H9 (cell line): ENCODE results near the gene HIC1. TPM values are rescaled to one million over a fixed set of nuclear protein-coding genes. Genes with fewer than 3 reads are reported as not detected.

Experiments used
- DNase-seq: peaks from one replicate; pipeline ENCODE4 v3.0.0-alpha.2; 2017
- H2AFZ ChIP-seq: one replicate; pipeline ENCODE4 v1.6.1; 2013; ENCODE audit warnings: mild to moderate bottlenecking, low read length, control low read depth, moderate library complexity
- H2AK5ac ChIP-seq: 2 replicates; pipeline ENCODE4 v1.6.1; 2013; ENCODE audit warnings: low read length, control low read depth, mixed read lengths; ENCODE audit not compliant: insufficient read length
- H2BK120ac ChIP-seq: one replicate; pipeline ENCODE4 v1.6.1; 2013; ENCODE audit warnings: low read depth, mild to moderate bottlenecking, low read length, control low read depth, inconsistent platforms; ENCODE audit not compliant: poor library complexity, severe bottlenecking
- H2BK12ac ChIP-seq: 2 replicates; pipeline ENCODE4 v1.6.1; 2013; ENCODE audit warnings: low read length, control low read depth, mixed read lengths, low read depth; ENCODE audit not compliant: insufficient read length
- H2BK15ac ChIP-seq: 2 replicates; pipeline ENCODE4 v1.6.1; 2013; ENCODE audit warnings: low read depth, low read length, control low read depth
- H2BK20ac ChIP-seq: one replicate; pipeline ENCODE4 v1.6.1; 2013; ENCODE audit warnings: low read depth, mild to moderate bottlenecking, low read length, control low read depth, inconsistent platforms; ENCODE audit not compliant: poor library complexity, severe bottlenecking
- H2BK5ac ChIP-seq: 2 replicates; pipeline ENCODE4 v1.6.1; 2013; ENCODE audit warnings: low read length, control low read depth, mixed read lengths; ENCODE audit not compliant: insufficient read length
- H3K14ac ChIP-seq: 2 replicates; pipeline ENCODE4 v1.6.1; 2013; ENCODE audit warnings: low read length, control low read depth; ENCODE audit not compliant: insufficient read depth
- H3K18ac ChIP-seq: 2 replicates; pipeline ENCODE4 v1.6.1; 2013; ENCODE audit warnings: low read depth, mild to moderate bottlenecking, mixed read lengths, low read length, control low read depth; ENCODE audit not compliant: insufficient read length
- H3K23ac ChIP-seq: 2 replicates; pipeline ENCODE4 v1.6.1; 2013; ENCODE audit warnings: low read length, control low read depth, mixed read lengths, low read depth; ENCODE audit not compliant: insufficient read length
- H3K23me2 ChIP-seq: 2 replicates; pipeline ENCODE4 v1.6.1; 2013; ENCODE audit warnings: low read depth, mild to moderate bottlenecking, mixed read lengths, low read length, control low read depth; ENCODE audit not compliant: insufficient read length, poor library complexity, severe bottlenecking
- H3K27ac ChIP-seq: 2 replicates; pipeline ENCODE4 v1.5.1; 2013; ENCODE audit warnings: low read length, control low read depth, mixed read lengths, low read depth; ENCODE audit not compliant: insufficient read length
- H3K27me3 ChIP-seq: 2 replicates; pipeline ENCODE4 v1.6.1; 2013; ENCODE audit warnings: low read length, control low read depth, inconsistent platforms; ENCODE audit not compliant: insufficient read depth
- H3K4ac ChIP-seq: 2 replicates; pipeline ENCODE4 v1.6.1; 2013; ENCODE audit warnings: low read depth, mild to moderate bottlenecking, control low read depth, inconsistent platforms, low read length, moderate library complexity
- H3K4me1 ChIP-seq: 2 replicates; pipeline ENCODE4 v1.6.1; 2013; ENCODE audit warnings: low read length, control low read depth, inconsistent platforms; ENCODE audit not compliant: insufficient read depth
- H3K4me2 ChIP-seq: 2 replicates; pipeline ENCODE4 v1.6.1; 2013; ENCODE audit warnings: low read length, control low read depth, mixed read lengths; ENCODE audit not compliant: insufficient read length, insufficient read depth
- H3K56ac ChIP-seq: 2 replicates; pipeline ENCODE4 v1.6.1; 2013; ENCODE audit warnings: low read depth, mild to moderate bottlenecking, mixed read lengths, low read length, control low read depth; ENCODE audit not compliant: insufficient read length
- H3K79me1 ChIP-seq: 2 replicates; pipeline ENCODE4 v1.6.1; 2013; ENCODE audit warnings: low read depth, mild to moderate bottlenecking, moderate library complexity, low read length, control low read depth, inconsistent platforms; ENCODE audit not compliant: insufficient read depth, poor library complexity, severe bottlenecking
- H3K79me2 ChIP-seq: 2 replicates; pipeline ENCODE4 v1.6.1; 2013; ENCODE audit warnings: low read length, control low read depth, inconsistent platforms; ENCODE audit not compliant: insufficient read depth
- H3K9ac ChIP-seq: 2 replicates; pipeline ENCODE4 v1.6.1; 2013; ENCODE audit warnings: low read length, control low read depth, mixed read lengths; ENCODE audit not compliant: insufficient read length; ENCODE audit errors: extremely low read depth
- H3K9me3 ChIP-seq: one replicate; pipeline ENCODE4 v1.6.1; 2013; ENCODE audit warnings: low read depth, low read length, inconsistent platforms; ENCODE audit not compliant: control insufficient read depth
- H3T11ph ChIP-seq: one replicate; pipeline ENCODE4 v1.6.1; 2013; ENCODE audit warnings: mild to moderate bottlenecking, low read length, control low read depth, inconsistent platforms
- H4K20me1 ChIP-seq: one replicate; pipeline ENCODE4 v1.6.1; 2013; ENCODE audit not compliant: control insufficient read depth, insufficient read length, insufficient read depth
- H4K5ac ChIP-seq: 2 replicates; pipeline ENCODE4 v1.6.1; 2013; ENCODE audit warnings: low read depth, mild to moderate bottlenecking, mixed read lengths, low read length, control low read depth; ENCODE audit not compliant: insufficient read length
- H4K8ac ChIP-seq: replicated peaks from 2 replicates; pipeline ENCODE4 v1.6.1; 2013; ENCODE audit warnings: low read length, control low read depth, mixed read lengths, low read depth; ENCODE audit not compliant: insufficient read length
- H4K91ac ChIP-seq: 2 replicates; pipeline ENCODE4 v1.6.1; 2013; ENCODE audit warnings: low read depth, mild to moderate bottlenecking, moderate library complexity, mixed read lengths, low read length, control low read depth; ENCODE audit not compliant: insufficient read length
- H3K27ac Mint-ChIP-seq, 3 experiments: 2 replicates in 2 of 3; 3 replicates in 1 of 3; pipeline ENCODE4 v1.8.0; 2020 to 2021; ENCODE audit warnings: mixed read lengths in 3 of 3, mild to moderate bottlenecking in 1 of 3, moderate library complexity in 1 of 3
- H3K27me3 Mint-ChIP-seq: 2 replicates; pipeline ENCODE4 v1.8.0; 2021; ENCODE audit warnings: low read depth, mild to moderate bottlenecking, moderate library complexity, mixed read lengths
- H3K36me3 Mint-ChIP-seq, 3 experiments: 2 replicates in 2 of 3; 3 replicates in 1 of 3; pipeline ENCODE4 v1.8.0; 2020 to 2021; ENCODE audit warnings: low read depth in 3 of 3, mixed read lengths in 3 of 3; ENCODE audit not compliant: insufficient read depth in 1 of 3
- H3K4me1 Mint-ChIP-seq, 2 experiments: 2 replicates each; pipeline ENCODE4 v1.8.0; 2020; ENCODE audit warnings: mixed read lengths in 2 of 2
- H3K4me3 Mint-ChIP-seq, 2 experiments: 2 replicates in 1 of 2; 3 replicates in 1 of 2; pipeline ENCODE4 v1.8.0; 2020 to 2021; ENCODE audit warnings: mild to moderate bottlenecking in 2 of 2, mixed read lengths in 2 of 2, moderate library complexity in 1 of 2
- H3K9me3 Mint-ChIP-seq, 2 experiments: 2 replicates in 1 of 2; 3 replicates in 1 of 2; pipeline ENCODE4 v1.8.0; 2020; ENCODE audit warnings: mild to moderate bottlenecking in 2 of 2, mixed read lengths in 2 of 2, moderate library complexity in 1 of 2
- CTCF ChIP-seq: fragments of 200-600 bp; sonication (generic); conservative IDR thresholded peaks from 3 replicates; pipeline ENCODE4 v1.8.0; 2021; ENCODE audit warnings: antibody characterized with exemption, mild to moderate bottlenecking
- WGBS: extraction: QIAGEN DNeasy Blood & Tissue Kit; methylation state at CpG from one replicate; pipeline ENCODE4 v1.1.7; 2013; ENCODE audit warnings: missing lambda C conversion rate, low lambda C conversion rate, mixed read lengths; ENCODE audit not compliant: insufficient read length; ENCODE audit errors: extremely low coverage; 5-methylcytosine and 5-hydroxymethylcytosine counted together
- total RNA-seq: library from RNA; stranded (reverse); gene quantifications from 2 replicates; pipeline ENCODE4 v1.2.1, GENCODE V29; 2021

HIC1 gene
- total RNA-seq, 1 experiment from 2014 or later = 1.8 TPM

GRCh38 chr17:2065949-2066400 lies 11.1 kb downstream of the HIC1 start:
- TF ChIP-seq CTCF = no peak
- no peak overlapping the region for H2BK15ac ChIP-seq

More at GRCh38 chr17:2065949-2066400, 11.1 kb downstream of the HIC1 start:
- Histone ChIP-seq H3K4me2 (no peak overlapping the region), H3K79me1 (no peaks in the 10 kb centered on the region), H3K9ac (no peak overlapping the region), H3K56ac (no peak overlapping the region), H3K79me2 (no peaks in the 10 kb centered on the region), H2BK20ac (no peak overlapping the region), H3K4ac (no peak overlapping the region), H3K14ac (no peak overlapping the region), H4K5ac (no peak overlapping the region), H3K23me2 (no peaks in the 10 kb centered on the region), H2AFZ (no peak overlapping the region), H2BK5ac (no peak overlapping the region), H3T11ph (no peak overlapping the region), H4K20me1 (peaks cover 2% of the 10 kb centered on the region), H3K18ac (no peak overlapping the region), H2BK120ac (no peak overlapping the region), H2BK12ac (no peak overlapping the region), H3K27ac (no peak overlapping the region), H4K91ac (no peak overlapping the region), H3K27me3 (no peaks in the 10 kb centered on the region), H4K8ac (no peak overlapping the region), H2AK5ac (no peak overlapping the region), H3K23ac (no peak overlapping the region), H3K4me1 (peaks cover 5% of the 10 kb centered on the region; the same call in 1 of the 2 replicates), H3K9me3 (no peaks in the 10 kb centered on the region)
- no peak for DNase-seq
- Mint-ChIP-seq H3K36me3 (peaks cover 3 to 47% (median 22%) of the 10 kb centered on the region in 3 experiments), H3K9me3 (no peaks in the 10 kb centered on the region), H3K27ac (no peak overlapping the region; a peak in 1 of 7 replicates), H3K4me1 (peaks cover 40 to 52% of the 10 kb centered on the region in 2 experiments), H3K4me3 (no peak overlapping the region), H3K27me3 (no peaks in the 10 kb centered on the region; the same call in 1 of the 2 replicates)
- no CpG with 5 or more reads among the region's 10 CpGs for WGBS
